Fibroblast of lung (primary cell): ENCODE data around the gene MAPK8IP1. TPM values are rescaled to one million over a fixed set of nuclear protein-coding genes. Genes with fewer than 3 reads are reported as not detected.

Experiments
- DNase-seq, 2 donors: peaks; one replicate each; pipeline versions ENCODE4 v3.0.0 to v3.0.0-alpha.2; 2010; ENCODE audit warnings: low read depth in 2 of 2
- H2AFZ ChIP-seq: 2 replicates; pipeline ENCODE4 v1.5.1; 2012; ENCODE audit warnings: low read length, control low read depth, inconsistent platforms
- H3K27ac ChIP-seq: 2 replicates; pipeline ENCODE4 v1.5.1; 2011; ENCODE audit warnings: low read length, control low read depth; ENCODE audit not compliant: insufficient read depth
- H3K27me3 ChIP-seq: 2 replicates; pipeline ENCODE4 v1.5.1; 2011; ENCODE audit warnings: mild to moderate bottlenecking, low read length; ENCODE audit not compliant: control insufficient read depth, insufficient read depth
- H3K36me3 ChIP-seq: 2 replicates; pipeline ENCODE4 v1.5.1; 2011; ENCODE audit warnings: low read length; ENCODE audit not compliant: control insufficient read depth, insufficient read depth
- H3K4me1 ChIP-seq: 2 replicates; pipeline ENCODE4 v1.5.1; 2011; ENCODE audit warnings: low read length; ENCODE audit not compliant: control insufficient read depth, insufficient read depth; ENCODE audit errors: extremely low read depth
- H3K4me2 ChIP-seq: 2 replicates; pipeline ENCODE4 v1.5.1; 2011; ENCODE audit warnings: low read length, control low read depth; ENCODE audit not compliant: insufficient read depth; ENCODE audit errors: extremely low read depth
- H3K4me3 ChIP-seq, 4 experiments: fragments of 200-600 bp in 1 of 4; sonication (generic) in 1 of 4; replicated peaks in 1 of 4; 2 replicates each; pipeline ENCODE4 v1.5.1; 2011 to 2016; ENCODE audit warnings: low read length in 4 of 4, low read depth in 3 of 4, mild to moderate bottlenecking in 3 of 4, control low read depth in 2 of 4, inconsistent platforms in 1 of 4, mixed read lengths in 1 of 4; ENCODE audit not compliant: insufficient read depth in 1 of 4; ENCODE audit errors: control extremely low read depth in 1 of 4
- H3K79me2 ChIP-seq: 2 replicates; pipeline ENCODE4 v1.5.1; 2012; ENCODE audit warnings: mild to moderate bottlenecking, low read length, inconsistent platforms; ENCODE audit not compliant: control insufficient read depth, insufficient read depth
- H3K9ac ChIP-seq: 2 replicates; pipeline ENCODE4 v1.5.1; 2011; ENCODE audit warnings: mild to moderate bottlenecking, low read length, control low read depth; ENCODE audit not compliant: insufficient read depth
- H3K9me3 ChIP-seq: 2 replicates; pipeline ENCODE4 v1.5.1; 2012; ENCODE audit warnings: low read depth, low read length; ENCODE audit not compliant: control insufficient read depth, insufficient read depth
- H4K20me1 ChIP-seq: 2 replicates; pipeline ENCODE4 v1.5.1; 2011; ENCODE audit warnings: low read length; ENCODE audit not compliant: control insufficient read depth, insufficient read depth; ENCODE audit errors: extremely low read depth
- CTCF ChIP-seq, 2 donors: IDR thresholded peaks in 1 of 2; conservative IDR thresholded peaks in 1 of 2; 1 replicate in 1 of 2; 2 replicates in 1 of 2; pipeline ENCODE4 v1.5.1; 2011 to 2012; ENCODE audit warnings: low read length in 2 of 2, control low read depth in 1 of 2, inconsistent platforms in 1 of 2, low read depth in 1 of 2, mild to moderate bottlenecking in 1 of 2
- EZH2 ChIP-seq: IDR thresholded peaks from 2 replicates; pipeline ENCODE4 v1.5.1; 2012; ENCODE audit warnings: low read length, control low read depth, mild to moderate bottlenecking; ENCODE audit errors: missing control alignments
- polyA plus RNA-seq, 2 donors: library from polyadenylated mRNA; depleted of rRNA in 1 of 2; stranded (reverse) in 1 of 2; unstranded in 1 of 2; fragments of >200 nt; gene quantifications; 2 replicates each; pipeline ENCODE4 v1.2.1, GENCODE V29; 2011 to 2012; ENCODE audit warnings: missing spikeins in 1 of 2
- total RNA-seq: library from RNA; depleted of rRNA; stranded (reverse); fragments of >200 nt; gene quantifications from 2 replicates; pipeline ENCODE4 v1.2.1, GENCODE V29; 2014

Gene MAPK8IP1
- total and polyA plus RNA-seq, 2 donors (not counting 1 experiment from before 2014, with no cell fraction given), result 3.8 to 6.6 TPM

- Histone ChIP-seq H3K79me2 (no peaks in the 10 kb centered on the region), H3K27me3 (peaks cover 13% of the 10 kb centered on the region), H3K36me3 (peaks cover 4% of the 10 kb centered on the region), H3K9ac (no peak overlapping the region), H3K4me1 (peaks cover 3% of the 10 kb centered on the region), H2AFZ (no peak overlapping the region), H3K9me3 (no peaks in the 10 kb centered on the region), H3K4me3 (no peak overlapping the region), H3K27ac (no peak overlapping the region), H3K4me2 (no peak overlapping the region), H4K20me1 (no peaks in the 10 kb centered on the region)
- no peak for TF ChIP-seq CTCF (conservative IDR thresholded peaks at IDR 0.05 in 1 of 2, IDR thresholded peaks at IDR 0.05 in 1 of 2; ENCODE audit: low read depth in 1 of 2, low read length in 2 of 2)
- no peak for TF ChIP-seq EZH2
- no peak for DNase-seq
Observed at GRCh38 chr11:45901626-45902025, 16.2 kb downstream of the MAPK8IP1 start.

- DNase-seq, result no peak
- no peak for TF ChIP-seq CTCF (conservative IDR thresholded peaks at IDR 0.05 in 1 of 2, IDR thresholded peaks at IDR 0.05 in 1 of 2; ENCODE audit: low read depth in 1 of 2, low read length in 2 of 2)
- TF ChIP-seq EZH2, result no peak
- Histone ChIP-seq H3K79me2 (no peaks in the 10 kb centered on the region), H3K27me3 (peaks cover 3% of the 10 kb centered on the region), H3K4me3 (no peak overlapping the region), H3K9ac (no peak overlapping the region), H3K27ac (no peak overlapping the region), H3K36me3 (peaks cover 4% of the 10 kb centered on the region), H4K20me1 (no peaks in the 10 kb centered on the region), H2AFZ (no peak overlapping the region), H3K9me3 (no peaks in the 10 kb centered on the region), H3K4me2 (no peak overlapping the region), H3K4me1 (peaks cover 3% of the 10 kb centered on the region)
Observed at GRCh38 chr11:45902452-45903380, 17.3 kb downstream of the MAPK8IP1 start.

GRCh38 chr11:45904309-45904915 is 19.0 kb downstream of the MAPK8IP1 start:
- DNase-seq, result no peak
- Histone ChIP-seq H3K27ac (no peak overlapping the region), H3K27me3 (no peaks in the 10 kb centered on the region), H4K20me1 (no peaks in the 10 kb centered on the region), H2AFZ (no peak overlapping the region), H3K36me3 (peaks cover 4% of the 10 kb centered on the region), H3K4me2 (no peak overlapping the region), H3K9me3 (no peaks in the 10 kb centered on the region), H3K4me1 (no peaks in the 10 kb centered on the region), H3K79me2 (no peaks in the 10 kb centered on the region), H3K4me3 (no peak overlapping the region), H3K9ac (no peak overlapping the region)
- no peak for TF ChIP-seq EZH2
- no peak for TF ChIP-seq CTCF (conservative IDR thresholded peaks at IDR 0.05 in 1 of 2, IDR thresholded peaks at IDR 0.05 in 1 of 2; ENCODE audit: low read depth in 1 of 2, low read length in 2 of 2)
